Activated T-helper 1 cell treated with anti-CD3 and anti-CD28 coated beads, Interleukin-12 subunit alpha, Interleukin-12 subunit beta, Interleukin-2, Interleukin-4 antibody, amounts not matched to agents 30 ng/mL and 10 ng/mL and 1 ng/mL, durations not matched to agents 14 hours and 24 hours and 36 hours (primary cell): Measurements from ENCODE around the gene ANKRD55. TPM values are rescaled to one million over a fixed set of nuclear protein-coding genes. Genes with fewer than 3 reads are reported as not detected.

ENCODE experiments used
- total RNA-seq: library from RNA; stranded (reverse); gene quantifications from 2 replicates; pipeline ENCODE4 v1.2.3, GENCODE V29; 2022

The ANKRD55 gene
- total RNA-seq, 1 donor from 2014 or later, result 1.0 TPM

Other genes starting within 250 kb of the ANKRD55 start
- 85.8 and 86.1 TPM in 2 replicates for gene IL6ST, start 238.4 kb downstream of the ANKRD55 start, total RNA-seq